BJ (cell line): ENCODE measurements around the gene EIF4A3. TPM values are rescaled to one million over a fixed set of nuclear protein-coding genes. Genes with fewer than 3 reads are reported as not detected.

Experiments used
- CTCF ChIA-PET: fragments of 350-600 bp; formaldehyde crosslinking; extraction: SDS; loops from one replicate; lab custom pipeline; 2021; ENCODE audit warnings: antibody characterized with exemption, inconsistent platforms; lab: Yijun Ruan, JAX
- POLR2A ChIA-PET: fragments of 300-600 bp; sonication (Branson Sonifier 250); formaldehyde crosslinking; extraction: SDS; loops from one replicate; lab custom pipeline; 2021; ENCODE audit warnings: antibody characterized with exemption; lab: Charles Lee
- DNase-seq: peaks from one replicate; pipeline ENCODE4 v3.0.0-alpha.2; 2011; ENCODE audit warnings: low read depth
- H3K27me3 ChIP-seq: 2 replicates; pipeline ENCODE4 v1.6.0; 2011; ENCODE audit warnings: low read length; ENCODE audit not compliant: control insufficient read depth, insufficient read depth
- H3K36me3 ChIP-seq: 2 replicates; pipeline ENCODE4 v1.5.1; 2011; ENCODE audit warnings: low read length; ENCODE audit not compliant: control insufficient read depth, insufficient read depth
- H3K4me3 ChIP-seq: 2 replicates; pipeline ENCODE4 v1.5.1; 2011; ENCODE audit warnings: low read depth, mild to moderate bottlenecking, control low read depth, low read length
- polyA plus RNA-seq: library from polyadenylated mRNA; depleted of rRNA; stranded (reverse); fragments of >200 nt; gene quantifications from 2 replicates; pipeline ENCODE4 v1.2.3, GENCODE V29; 2011
- TF ChIP-seq, protein P1 (sequence below): IDR thresholded peaks from 2 replicates; pipeline ENCODE4 v1.5.1; 2011; ENCODE audit warnings: low read depth, mild to moderate bottlenecking, control low read depth, inconsistent platforms, low read length, moderate library complexity; ENCODE audit not compliant: insufficient read depth

The EIF4A3 gene
- polyA plus RNA-seq, 1 experiment = 89.4 TPM

DNA sequence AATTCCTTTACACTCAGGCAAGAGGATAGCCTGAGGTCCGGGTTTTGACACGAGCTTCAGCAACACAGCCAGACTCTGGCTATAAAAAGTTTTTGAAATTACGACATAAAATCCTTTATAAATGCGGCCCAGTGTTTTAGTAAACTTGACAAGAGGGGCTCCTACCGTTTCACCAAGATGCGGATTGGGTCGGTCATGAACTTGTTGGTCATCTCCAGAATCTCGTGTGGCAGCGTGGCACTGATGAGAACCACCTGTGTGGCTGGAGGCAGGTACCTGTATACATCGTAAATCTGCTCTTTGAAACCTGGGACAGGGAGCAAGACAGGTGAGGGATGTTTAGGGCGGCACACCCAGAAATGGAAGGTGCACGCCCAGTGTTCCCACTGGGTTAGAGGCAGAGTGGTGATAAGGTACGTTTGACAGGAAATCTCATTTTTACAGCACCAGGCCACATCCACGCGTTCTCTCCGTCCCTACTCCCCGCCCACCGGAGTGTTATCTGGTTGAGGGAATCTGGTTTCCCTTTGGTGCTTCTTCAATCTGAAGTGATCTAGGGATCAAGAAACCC, 8.0 kb downstream of the EIF4A3 start:
- ChIA-PET CTCF (interaction anchor here (1.2 kb wide), 1 partner anchor 38 kb away, joined by 3 read pairs; the partner anchor contains the start of gene GAA), POLR2A (no interaction called here)
- Histone ChIP-seq H3K36me3 (peaks cover 41% of the 10 kb centered on the region), H3K27me3 (no peaks in the 10 kb centered on the region), H3K4me3 (no peak overlapping the region)
- TF ChIP-seq, protein P1, sequence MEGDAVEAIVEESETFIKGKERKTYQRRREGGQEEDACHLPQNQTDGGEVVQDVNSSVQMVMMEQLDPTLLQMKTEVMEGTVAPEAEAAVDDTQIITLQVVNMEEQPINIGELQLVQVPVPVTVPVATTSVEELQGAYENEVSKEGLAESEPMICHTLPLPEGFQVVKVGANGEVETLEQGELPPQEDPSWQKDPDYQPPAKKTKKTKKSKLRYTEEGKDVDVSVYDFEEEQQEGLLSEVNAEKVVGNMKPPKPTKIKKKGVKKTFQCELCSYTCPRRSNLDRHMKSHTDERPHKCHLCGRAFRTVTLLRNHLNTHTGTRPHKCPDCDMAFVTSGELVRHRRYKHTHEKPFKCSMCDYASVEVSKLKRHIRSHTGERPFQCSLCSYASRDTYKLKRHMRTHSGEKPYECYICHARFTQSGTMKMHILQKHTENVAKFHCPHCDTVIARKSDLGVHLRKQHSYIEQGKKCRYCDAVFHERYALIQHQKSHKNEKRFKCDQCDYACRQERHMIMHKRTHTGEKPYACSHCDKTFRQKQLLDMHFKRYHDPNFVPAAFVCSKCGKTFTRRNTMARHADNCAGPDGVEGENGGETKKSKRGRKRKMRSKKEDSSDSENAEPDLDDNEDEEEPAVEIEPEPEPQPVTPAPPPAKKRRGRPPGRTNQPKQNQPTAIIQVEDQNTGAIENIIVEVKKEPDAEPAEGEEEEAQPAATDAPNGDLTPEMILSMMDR = no peak
- no peak for DNase-seq

DNA sequence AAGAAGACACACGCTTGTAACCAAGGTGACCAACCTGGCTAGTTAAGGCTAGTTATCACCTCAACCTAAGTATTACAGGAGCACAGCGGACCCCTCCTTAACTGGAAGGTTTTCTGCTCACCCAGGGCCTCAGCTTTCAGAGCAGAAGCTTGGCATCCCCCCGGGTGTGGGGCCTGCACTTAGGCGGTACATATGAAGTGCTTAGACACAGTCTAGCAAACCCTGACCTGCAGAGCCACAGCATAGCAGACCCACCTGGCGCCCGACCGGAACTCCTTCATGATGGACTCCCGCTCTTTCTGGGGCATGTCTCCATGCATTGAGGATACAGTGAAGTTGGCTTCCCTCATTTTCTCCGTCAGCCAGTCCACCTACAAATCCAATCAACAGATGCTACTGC, 9.8 kb downstream of the EIF4A3 start:
- TF ChIP-seq, protein P1 = no peak
- POLR2A ChIA-PET = no interaction called here

DNA sequence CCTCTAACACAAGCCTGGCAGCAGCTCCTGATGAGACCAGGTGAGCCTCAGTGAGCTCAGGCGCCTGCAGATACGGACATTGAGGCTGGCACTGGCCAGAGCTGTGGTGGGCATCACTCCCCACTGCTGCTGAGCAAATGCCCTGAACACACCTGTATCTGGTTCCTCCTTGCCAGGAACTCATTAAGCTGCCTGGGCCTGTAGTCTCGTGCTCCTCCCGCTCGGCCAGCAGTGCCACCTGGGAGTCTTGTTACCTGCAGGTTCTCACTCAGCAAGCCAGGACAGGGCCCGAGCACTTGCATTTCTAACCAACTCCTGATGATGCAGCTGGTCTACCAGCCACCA, 13.3 kb downstream of the EIF4A3 start:
- TF ChIP-seq, protein P1 = no peak
- CTCF ChIA-PET = no interaction called here
- no peak overlapping the region for H3K4me3 ChIP-seq
- peaks cover 29% of the 10 kb centered on the region for H3K36me3 ChIP-seq
- no peak for DNase-seq
- no peaks in the 10 kb centered on the region for H3K27me3 ChIP-seq
- POLR2A ChIA-PET = no interaction called here

More for the DNA sequence above, 9.8 kb downstream of the EIF4A3 start:
- Histone ChIP-seq H3K36me3 (peaks cover 36% of the 10 kb centered on the region), H3K27me3 (no peaks in the 10 kb centered on the region), H3K4me3 (no peak overlapping the region)
- CTCF ChIA-PET = no interaction called here
- DNase-seq = no peak

DNA sequence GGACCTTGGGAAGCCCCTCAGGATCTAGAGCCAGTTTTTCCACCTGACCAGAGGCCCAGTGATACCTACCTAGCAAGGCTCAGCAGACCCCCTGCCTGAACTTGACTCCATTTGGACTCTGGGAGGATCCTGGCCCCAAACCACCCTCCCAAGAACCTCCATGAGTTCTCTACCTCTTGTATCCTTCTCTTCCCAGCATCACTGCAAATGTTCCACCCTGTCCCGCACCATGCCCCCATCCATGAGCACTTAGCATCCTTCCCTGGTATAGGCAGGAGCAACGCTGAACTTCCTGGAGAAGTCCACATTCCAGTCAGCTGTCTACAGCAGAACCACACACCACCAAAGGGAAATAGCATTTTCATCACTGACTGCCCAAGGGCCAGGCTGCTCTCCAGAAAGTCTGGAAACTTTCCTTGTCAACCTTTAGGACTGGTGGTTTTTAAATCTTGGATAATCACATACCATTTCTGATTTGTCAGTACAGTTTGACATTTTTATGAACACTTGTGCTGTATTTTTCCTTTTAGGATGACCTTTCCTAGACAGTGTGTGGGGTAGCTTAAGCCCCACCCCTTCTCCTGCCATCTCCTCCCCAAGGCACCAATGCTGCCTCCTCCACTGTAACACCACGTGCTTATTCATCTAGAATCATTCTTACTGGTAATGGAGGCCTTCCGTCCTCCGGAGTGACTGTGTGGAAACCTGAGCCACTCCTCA, 13.9 kb downstream of the EIF4A3 start:
- CTCF ChIA-PET = interaction anchor here (1.0 kb wide), 1 partner anchor 11 kb away, joined by 3 read pairs; no protein-coding TSS in a partner anchor
- POLR2A ChIA-PET = no interaction called here
- H3K27me3 ChIP-seq = no peaks in the 10 kb centered on the region
- TF ChIP-seq, protein P1 = no peak
- no peak overlapping the region for H3K4me3 ChIP-seq
- DNase-seq = no peak
- peaks cover 25% of the 10 kb centered on the region for H3K36me3 ChIP-seq

DNA sequence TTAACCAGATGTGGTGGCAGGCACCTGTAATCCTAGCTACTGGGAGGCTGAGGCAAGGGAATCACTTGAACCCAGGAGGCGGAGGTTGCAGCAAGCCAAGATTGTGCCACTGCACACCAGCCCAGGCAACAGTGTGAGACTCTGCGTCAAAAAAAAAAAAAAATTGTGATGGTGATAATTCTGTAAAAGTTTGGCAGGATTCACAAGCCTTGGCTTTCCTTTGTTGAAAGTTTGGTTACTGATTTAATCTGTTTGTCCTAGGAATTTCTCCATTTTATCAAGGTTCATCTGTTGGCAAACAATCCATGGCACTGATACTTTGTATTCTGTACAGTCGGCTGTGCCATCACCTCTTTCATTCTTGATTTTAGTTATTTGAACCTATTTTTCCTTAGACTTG, 15.9 kb downstream of the EIF4A3 start:
- POLR2A ChIA-PET = no interaction called here
- peaks cover 13% of the 10 kb centered on the region for H3K36me3 ChIP-seq
- H3K27me3 ChIP-seq = no peaks in the 10 kb centered on the region
- DNase-seq = no peak
- CTCF ChIA-PET = no interaction called here
- H3K4me3 ChIP-seq = no peak overlapping the region
- TF ChIP-seq, protein P1 = no peak
